HEK293T (cell line): Measurements from ENCODE around the gene CUX1.

Experiments used
- ARNT ChIP-seq: fragments of 450-650 bp; IDR thresholded peaks from 2 replicates; pipeline ENCODE4 v1.6.1; 2017; ENCODE audit warnings: mild to moderate bottlenecking
- BHLHE40 ChIP-seq: fragments of 450-650 bp; IDR thresholded peaks from 2 replicates; pipeline ENCODE4 v1.6.1; 2016; ENCODE audit warnings: mild to moderate bottlenecking, moderate library complexity, borderline replicate concordance
- CTBP1 ChIP-seq: fragments of 450-650 bp; IDR thresholded peaks from 2 replicates; pipeline ENCODE4 v1.6.1; 2016; ENCODE audit warnings: borderline replicate concordance
- ELF4 ChIP-seq: fragments of 450-650 bp; IDR thresholded peaks from 2 replicates; pipeline ENCODE4 v1.6.1; 2017; ENCODE audit warnings: antibody characterized with exemption
- FOXA1 ChIP-seq: fragments of 450-650 bp; IDR thresholded peaks from 2 replicates; pipeline ENCODE4 v1.6.1; 2016; ENCODE audit warnings: mild to moderate bottlenecking
- FOXK2 ChIP-seq: fragments of 450-650 bp; IDR thresholded peaks from 2 replicates; pipeline ENCODE4 v1.6.1; 2016; ENCODE audit warnings: mild to moderate bottlenecking
- FOXM1 ChIP-seq: fragments of 450-650 bp; IDR thresholded peaks from 2 replicates; pipeline ENCODE4 v1.6.1; 2017; ENCODE audit warnings: mild to moderate bottlenecking, borderline replicate concordance
- HDGF ChIP-seq: fragments of 450-650 bp; IDR thresholded peaks from 2 replicates; pipeline ENCODE4 v1.6.1; 2017; ENCODE audit warnings: antibody characterized with exemption, borderline replicate concordance
- LEF1 ChIP-seq: fragments of 450-650 bp; IDR thresholded peaks from 2 replicates; pipeline ENCODE4 v1.6.1; 2017; ENCODE audit warnings: mild to moderate bottlenecking, borderline replicate concordance
- NFRKB ChIP-seq: fragments of 450-650 bp; IDR thresholded peaks from 2 replicates; pipeline ENCODE4 v1.6.1; 2016; ENCODE audit warnings: mild to moderate bottlenecking, moderate library complexity
- SP1 ChIP-seq: fragments of 450-650 bp; IDR thresholded peaks from 2 replicates; pipeline ENCODE4 v1.6.1; 2017
- SUZ12 ChIP-seq: fragments of 450-650 bp; IDR thresholded peaks from 2 replicates; pipeline ENCODE4 v1.6.1; 2016; ENCODE audit warnings: mild to moderate bottlenecking
- ZNF384 ChIP-seq: fragments of 450-650 bp; IDR thresholded peaks from 2 replicates; pipeline ENCODE4 v1.6.1; 2016

DNA sequence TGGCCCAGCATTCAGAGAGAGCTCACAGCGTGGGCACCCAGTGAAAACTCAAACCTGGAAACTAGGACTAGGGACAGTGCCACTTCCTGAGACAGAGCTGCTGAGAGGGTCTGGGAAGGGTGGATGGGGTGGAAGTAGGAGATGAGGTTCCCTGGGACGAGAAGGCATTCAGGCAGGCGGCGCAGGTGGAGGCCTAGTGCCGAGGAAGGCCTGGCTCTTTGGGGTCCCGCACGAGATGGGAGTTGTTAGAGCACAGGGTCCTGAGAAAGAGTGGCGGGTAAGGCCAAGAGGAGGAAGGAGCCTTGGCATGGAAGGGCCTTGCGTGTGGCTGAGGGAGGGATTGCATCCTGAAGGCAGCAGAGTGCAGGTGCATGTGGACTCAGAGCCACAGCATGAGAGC is 339.4 kb downstream of the CUX1 start:
- TF ChIP-seq ARNT (no peak), HDGF (no peak), SP1 (no peak), BHLHE40 (no peak), FOXM1 (no peak), SUZ12 (no peak), CTBP1 (no peak), LEF1 (no peak), FOXA1 (no peak), ZNF384 (no peak), FOXK2 (no peak), NFRKB (no peak), ELF4 (no peak)
